ENCODE data around the gene SLAIN1. TPM values are rescaled to one million over a fixed set of nuclear protein-coding genes. Genes with fewer than 3 reads are reported as not detected.

The SLAIN1 gene
- total RNA-seq, 4 donors from 2014 or later: 1.5 to 33.0 (median 3.8) TPM

DNA sequence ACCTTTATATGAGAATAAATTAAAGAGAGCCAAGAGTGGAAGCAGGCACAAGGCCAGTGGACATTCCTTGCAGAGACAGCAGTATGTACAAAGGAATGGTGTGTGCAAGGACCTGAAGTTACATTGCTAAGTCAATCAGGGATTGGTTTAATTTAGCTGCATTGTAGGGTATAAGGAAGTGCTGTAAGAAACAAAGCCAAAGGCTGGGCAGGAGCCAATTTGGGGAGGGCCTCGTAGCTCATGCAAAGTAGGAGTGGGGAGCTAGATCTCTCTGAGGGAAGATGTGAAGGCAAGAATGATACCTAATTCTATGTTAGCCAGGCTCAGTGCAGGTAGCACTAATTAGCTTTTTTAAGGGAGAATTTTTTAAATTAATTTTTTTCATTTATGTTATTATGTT lies 76.7 kb downstream of the SLAIN1 start:
- no peak overlapping the region for H3K27ac ChIP-seq

DNA sequence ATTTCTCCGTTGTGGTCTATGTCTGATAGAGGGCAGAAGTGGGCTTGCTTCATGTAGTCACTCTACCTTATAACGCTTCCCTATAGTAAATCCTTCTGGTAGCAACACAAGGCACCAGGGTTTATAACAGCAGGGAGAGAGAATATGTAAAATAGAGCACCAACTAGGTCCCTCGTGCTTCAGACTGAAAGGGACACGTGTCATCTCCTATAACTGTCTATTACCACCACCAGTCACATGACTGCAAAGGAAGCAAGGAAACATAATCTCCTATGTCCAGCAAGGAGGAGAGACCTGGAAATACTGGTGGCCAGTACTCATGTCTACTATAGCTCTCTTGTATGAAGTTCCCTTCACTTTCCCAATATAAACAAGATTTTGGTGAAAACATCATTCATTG lies 79.2 kb downstream of the SLAIN1 start:
- no peak for DNase-seq
- no peak for TF ChIP-seq POLR2A (IDR thresholded peaks at IDR 0.05)
- TF ChIP-seq, protein P1, sequence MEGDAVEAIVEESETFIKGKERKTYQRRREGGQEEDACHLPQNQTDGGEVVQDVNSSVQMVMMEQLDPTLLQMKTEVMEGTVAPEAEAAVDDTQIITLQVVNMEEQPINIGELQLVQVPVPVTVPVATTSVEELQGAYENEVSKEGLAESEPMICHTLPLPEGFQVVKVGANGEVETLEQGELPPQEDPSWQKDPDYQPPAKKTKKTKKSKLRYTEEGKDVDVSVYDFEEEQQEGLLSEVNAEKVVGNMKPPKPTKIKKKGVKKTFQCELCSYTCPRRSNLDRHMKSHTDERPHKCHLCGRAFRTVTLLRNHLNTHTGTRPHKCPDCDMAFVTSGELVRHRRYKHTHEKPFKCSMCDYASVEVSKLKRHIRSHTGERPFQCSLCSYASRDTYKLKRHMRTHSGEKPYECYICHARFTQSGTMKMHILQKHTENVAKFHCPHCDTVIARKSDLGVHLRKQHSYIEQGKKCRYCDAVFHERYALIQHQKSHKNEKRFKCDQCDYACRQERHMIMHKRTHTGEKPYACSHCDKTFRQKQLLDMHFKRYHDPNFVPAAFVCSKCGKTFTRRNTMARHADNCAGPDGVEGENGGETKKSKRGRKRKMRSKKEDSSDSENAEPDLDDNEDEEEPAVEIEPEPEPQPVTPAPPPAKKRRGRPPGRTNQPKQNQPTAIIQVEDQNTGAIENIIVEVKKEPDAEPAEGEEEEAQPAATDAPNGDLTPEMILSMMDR (IDR thresholded peaks at IDR 0.05): no peak
- no peak overlapping the region for H3K4me3 ChIP-seq
- H3K27me3 ChIP-seq: no peaks in the 10 kb centered on the region
- H3K27ac ChIP-seq: no peak overlapping the region
- H3K9me3 ChIP-seq: no peaks in the 10 kb centered on the region
- peaks cover 0 to 4% (median 0%) of the 10 kb centered on the region in 4 donors for H3K4me1 ChIP-seq
- H3K36me3 ChIP-seq: no peaks in the 10 kb centered on the region

More for the DNA sequence above, 76.7 kb downstream of the SLAIN1 start:
- no peak for DNase-seq
- Histone ChIP-seq H3K36me3 (no peaks in the 10 kb centered on the region), H3K9me3 (no peaks in the 10 kb centered on the region), H3K27me3 (no peaks in the 10 kb centered on the region), H3K4me1 (no peaks in the 10 kb centered on the region), H3K4me3 (no peak overlapping the region)
- no peak for TF ChIP-seq POLR2A (IDR thresholded peaks at IDR 0.05)
- TF ChIP-seq, protein P1 (IDR thresholded peaks at IDR 0.05): no peak

DNA sequence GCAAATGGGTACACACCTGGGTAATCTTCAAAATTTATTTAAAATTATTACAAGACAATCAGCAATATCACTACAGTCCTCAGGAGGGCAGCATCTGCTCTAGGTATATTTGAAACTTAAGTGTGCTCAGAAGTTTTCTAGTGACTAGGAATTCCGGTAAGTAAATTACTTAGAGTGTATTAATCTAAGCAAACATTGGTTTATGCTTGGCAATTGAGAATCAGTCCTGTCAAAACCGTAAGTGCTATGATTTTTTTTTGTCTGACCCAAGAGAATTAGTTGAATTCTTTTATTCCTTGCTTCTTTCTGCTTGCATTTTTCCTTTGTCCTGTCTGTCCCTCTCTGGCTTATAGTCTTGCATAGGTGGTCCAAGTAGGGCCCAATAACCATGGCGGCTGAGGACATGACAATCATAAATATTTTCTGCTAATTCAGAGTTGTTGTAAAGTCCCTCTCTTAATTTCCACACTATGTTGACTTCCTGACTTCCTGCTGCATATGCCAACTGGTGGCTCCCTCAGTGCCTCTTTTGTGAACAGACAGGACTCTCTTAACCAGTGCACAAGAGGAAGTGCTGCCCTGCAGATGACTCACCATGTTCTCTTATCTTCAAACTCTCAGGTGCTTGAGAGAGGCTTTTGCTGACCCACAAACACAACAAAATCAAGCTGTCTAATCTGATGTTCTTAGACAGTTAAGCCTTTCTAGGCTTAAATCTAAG lies 82.2 kb downstream of the SLAIN1 start:
- Histone ChIP-seq H3K4me3 (no peak overlapping the region), H3K4me1 (peaks cover 0 to 4% (median 0%) of the 10 kb centered on the region in 4 donors), H3K9me3 (no peaks in the 10 kb centered on the region), H3K27me3 (no peaks in the 10 kb centered on the region), H3K36me3 (no peaks in the 10 kb centered on the region), H3K27ac (no peak overlapping the region)
- DNase-seq: peak in 1 of 3 donors; percentile 48
- no peak for TF ChIP-seq POLR2A (IDR thresholded peaks at IDR 0.05)
- TF ChIP-seq, protein P1 (IDR thresholded peaks at IDR 0.05): peak in 5 of 6 experiments; percentile 52 to 68 (median 58)

DNA sequence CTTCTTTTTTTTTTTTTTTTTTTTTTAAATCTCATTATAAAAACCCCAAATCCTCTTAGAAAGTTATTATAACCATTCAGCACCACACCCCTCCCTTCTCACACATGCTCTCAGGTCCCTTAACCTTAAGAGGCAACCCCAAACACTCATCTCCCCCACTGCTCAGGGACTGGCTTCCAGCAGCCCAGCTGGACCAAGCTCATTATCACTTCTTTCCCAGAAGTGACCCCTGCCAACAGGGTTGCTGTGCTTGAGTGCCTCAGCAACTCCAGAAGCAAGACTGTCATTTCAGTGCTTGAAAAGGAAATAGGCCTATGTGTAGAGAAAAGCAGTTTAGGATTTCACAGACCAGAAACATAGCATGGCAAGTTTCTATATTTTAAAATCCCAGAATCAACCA lies 84.3 kb downstream of the SLAIN1 start:
- no peak overlapping the region for H3K27ac ChIP-seq
- H3K36me3 ChIP-seq: no peaks in the 10 kb centered on the region
- DNase-seq: no peak
- peaks cover 0 to 4% (median 0%) of the 10 kb centered on the region in 4 donors for H3K4me1 ChIP-seq
- no peak overlapping the region for H3K4me3 ChIP-seq
- TF ChIP-seq, protein P1 (IDR thresholded peaks at IDR 0.05): no peak
- TF ChIP-seq POLR2A (IDR thresholded peaks at IDR 0.05): no peak
- H3K9me3 ChIP-seq: no peaks in the 10 kb centered on the region
- H3K27me3 ChIP-seq: no peaks in the 10 kb centered on the region

DNA sequence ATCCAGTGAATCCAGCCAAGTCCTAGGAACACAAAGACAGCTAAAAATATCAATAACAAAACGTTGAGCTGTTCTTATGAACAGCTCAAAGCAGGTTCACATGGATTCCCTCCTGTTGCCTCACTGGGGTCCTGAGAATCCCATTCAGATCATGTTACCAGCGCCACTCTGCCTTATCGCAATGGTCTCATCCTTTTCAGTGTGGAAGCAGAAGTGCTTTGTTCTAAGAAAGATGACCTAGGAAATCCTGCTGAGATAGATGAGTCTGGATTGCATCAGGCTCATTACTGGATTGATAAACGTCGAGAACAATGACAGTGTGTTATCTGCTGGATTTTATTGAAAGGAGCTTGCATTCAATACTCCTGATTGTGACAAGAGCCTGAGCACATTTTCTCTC lies 87.0 kb downstream of the SLAIN1 start:
- Histone ChIP-seq H3K4me3 (no peak overlapping the region), H3K27me3 (no peaks in the 10 kb centered on the region), H3K36me3 (no peaks in the 10 kb centered on the region), H3K9me3 (no peaks in the 10 kb centered on the region), H3K27ac (no peak overlapping the region), H3K4me1 (peaks cover 0 to 4% (median 0%) of the 10 kb centered on the region in 4 donors)
- TF ChIP-seq, protein P1 (IDR thresholded peaks at IDR 0.05): no peak
- TF ChIP-seq POLR2A (IDR thresholded peaks at IDR 0.05): no peak
- DNase-seq: no peak

All from Peyer's patch (tissue), 4 donors.